Memory B cell (primary cell): ENCODE data around the gene TOM1L2.

Experiments
- ATAC-seq: fragments of 150-1000 bp; cut with Tn5 transposase; 2 replicates; pipeline ENCODE4 v1.10.0; 2021; ENCODE audit warnings: low read depth, mild to moderate bottlenecking, moderate library complexity
- DNase-seq, 2 donors: peaks; one replicate each; pipeline ENCODE4 v3.0.0; 2022; ENCODE audit warnings: low spot score in 2 of 2
- H3K27ac Mint-ChIP-seq: one replicate; pipeline ENCODE4 v1.8.0; 2022; ENCODE audit warnings: mild to moderate bottlenecking, moderate library complexity, mixed read lengths
- H3K27me3 Mint-ChIP-seq: one replicate; pipeline ENCODE4 v1.8.0; 2022; ENCODE audit warnings: mixed read lengths
- H3K36me3 Mint-ChIP-seq: one replicate; pipeline ENCODE4 v1.8.0; 2022; ENCODE audit warnings: mild to moderate bottlenecking, mixed read lengths
- H3K4me1 Mint-ChIP-seq: one replicate; pipeline ENCODE4 v1.8.0; 2022; ENCODE audit warnings: mixed read lengths
- H3K4me3 Mint-ChIP-seq: one replicate; pipeline ENCODE4 v1.8.0; 2022; ENCODE audit warnings: mild to moderate bottlenecking, moderate library complexity, mixed read lengths
- H3K9me3 Mint-ChIP-seq: one replicate; pipeline ENCODE4 v1.8.0; 2022; ENCODE audit warnings: mixed read lengths

Gene TOM1L2

GRCh38 chr17:17972126-17972951 is at the start of gene TOM1L2, which contains the start of gene DRC3:
TOM1L2 (minus strand) TSS chr17:17972400; CDS start chr17:17972313, 87 bp downstream.
DRC3 (plus strand) TSS chr17:17972862; CDS start chr17:17977599, 4,737 bp downstream.
- peak within 1 kb of the TSS; percentile 93 for H3K4me3 Mint-ChIP-seq

DNA sequence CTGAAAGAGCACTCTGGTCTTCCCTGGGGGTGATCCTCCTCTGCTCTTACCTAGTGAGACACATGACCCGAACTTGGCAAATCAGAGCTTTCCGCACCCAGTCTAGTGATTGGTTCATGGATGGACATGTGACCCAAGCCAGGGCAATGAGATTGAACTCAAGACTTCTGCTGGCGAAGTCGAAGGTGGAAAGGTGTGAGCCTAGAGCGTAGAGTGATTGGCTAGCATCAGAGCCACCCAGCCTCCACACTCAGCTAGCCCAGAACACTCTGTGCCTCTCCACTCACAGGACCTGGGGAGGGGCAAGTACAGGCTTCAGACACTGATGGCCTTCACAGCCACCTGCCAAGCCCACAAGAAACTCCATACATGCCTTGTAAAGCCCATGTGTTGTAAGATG is 49.2 kb upstream of the TOM1L2 start:
- Mint-ChIP-seq H3K4me1 (no peaks in the 10 kb centered on the region), H3K9me3 (no peaks in the 10 kb centered on the region), H3K27me3 (no peaks in the 10 kb centered on the region), H3K27ac (no peak overlapping the region), H3K4me3 (no peak overlapping the region), H3K36me3 (peaks cover 9% of the 10 kb centered on the region)
- ATAC-seq (no peak), DNase-seq (no peak)

More at GRCh38 chr17:17972126-17972951, at the start of gene TOM1L2, which contains the start of gene DRC3:
- Mint-ChIP-seq H3K4me1 (peaks cover 17% of the 10 kb centered on the region), H3K36me3 (no peaks in the 10 kb centered on the region), H3K9me3 (no peaks in the 10 kb centered on the region), H3K27me3 (no peaks in the 10 kb centered on the region), H3K27ac (peak within 1 kb of the TSS; percentile 93)
- ATAC-seq, result peak; percentile 89
- DNase-seq, result peak; percentile 97 to 99

- ATAC-seq (no peak), DNase-seq (no peak)
- Mint-ChIP-seq H3K4me1 (no peaks in the 10 kb centered on the region), H3K4me3 (no peak overlapping the region), H3K36me3 (peaks cover 9% of the 10 kb centered on the region), H3K9me3 (no peaks in the 10 kb centered on the region), H3K27ac (no peak overlapping the region), H3K27me3 (no peaks in the 10 kb centered on the region)
Observed at GRCh38 chr17:18020971-18021370, 48.8 kb upstream of the TOM1L2 start.

DNA sequence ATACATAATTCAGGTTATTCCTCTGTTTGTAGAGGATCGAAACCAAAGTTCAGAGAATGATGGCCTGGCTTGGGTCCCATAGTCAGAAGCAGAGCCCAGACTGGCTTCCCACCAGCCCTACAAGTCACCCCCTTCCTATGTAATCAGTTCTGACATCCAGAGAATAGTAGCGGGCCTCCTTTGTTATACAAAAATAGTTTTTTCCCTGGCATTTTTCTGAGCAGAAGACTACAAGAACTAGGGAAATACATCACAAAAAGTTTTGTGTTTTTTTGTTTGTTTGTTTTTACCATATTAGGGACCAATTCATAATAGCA is 47.6 kb upstream of the TOM1L2 start:
- Mint-ChIP-seq H3K4me3 (no peak overlapping the region), H3K27me3 (no peaks in the 10 kb centered on the region), H3K9me3 (no peaks in the 10 kb centered on the region), H3K4me1 (no peaks in the 10 kb centered on the region), H3K36me3 (peaks cover 7% of the 10 kb centered on the region), H3K27ac (no peak overlapping the region)
- no peak for DNase-seq
- ATAC-seq, result no peak

GRCh38 chr17:18018411-18018921 is 46.3 kb upstream of the TOM1L2 start:
- Mint-ChIP-seq H3K27me3 (no peaks in the 10 kb centered on the region), H3K4me3 (no peak overlapping the region), H3K4me1 (no peaks in the 10 kb centered on the region), H3K36me3 (peaks cover 7% of the 10 kb centered on the region), H3K9me3 (no peaks in the 10 kb centered on the region), H3K27ac (no peak overlapping the region)
- DNase-seq, result no peak
- no peak for ATAC-seq

GRCh38 chr17:18017958-18018357 is 45.8 kb upstream of the TOM1L2 start:
- H3K4me1 Mint-ChIP-seq, result no peaks in the 10 kb centered on the region
- peaks cover 12% of the 10 kb centered on the region for H3K36me3 Mint-ChIP-seq
- no peak overlapping the region for H3K27ac Mint-ChIP-seq
- no peaks in the 10 kb centered on the region for H3K27me3 Mint-ChIP-seq
- ATAC-seq (no peak), DNase-seq (no peak)
- H3K4me3 Mint-ChIP-seq, result no peak overlapping the region
- no peaks in the 10 kb centered on the region for H3K9me3 Mint-ChIP-seq

DNA sequence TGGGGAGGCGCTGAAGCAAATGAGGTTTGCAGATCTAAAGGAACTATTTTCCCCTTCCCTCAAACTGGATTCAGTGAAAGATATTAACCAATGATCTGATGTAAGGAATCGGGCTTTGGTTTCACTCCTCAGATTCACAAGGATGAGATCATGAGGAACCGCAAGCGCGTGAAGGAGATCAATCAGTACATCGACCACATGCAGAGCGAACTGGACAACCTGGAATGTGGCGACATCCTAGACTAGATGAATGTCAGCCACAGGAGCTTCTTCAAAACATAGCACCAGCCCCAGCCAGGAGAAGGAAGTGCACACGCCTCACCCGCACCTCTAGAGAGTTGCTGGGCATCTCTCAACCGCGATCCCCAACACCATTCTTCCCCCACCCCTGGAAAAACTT is 44.2 kb upstream of the TOM1L2 start:
- Mint-ChIP-seq H3K27ac (no peak overlapping the region), H3K9me3 (no peaks in the 10 kb centered on the region), H3K27me3 (no peaks in the 10 kb centered on the region), H3K4me1 (no peaks in the 10 kb centered on the region), H3K36me3 (peaks cover 17% of the 10 kb centered on the region), H3K4me3 (no peak overlapping the region)
- ATAC-seq (no peak), DNase-seq (no peak)

DNA sequence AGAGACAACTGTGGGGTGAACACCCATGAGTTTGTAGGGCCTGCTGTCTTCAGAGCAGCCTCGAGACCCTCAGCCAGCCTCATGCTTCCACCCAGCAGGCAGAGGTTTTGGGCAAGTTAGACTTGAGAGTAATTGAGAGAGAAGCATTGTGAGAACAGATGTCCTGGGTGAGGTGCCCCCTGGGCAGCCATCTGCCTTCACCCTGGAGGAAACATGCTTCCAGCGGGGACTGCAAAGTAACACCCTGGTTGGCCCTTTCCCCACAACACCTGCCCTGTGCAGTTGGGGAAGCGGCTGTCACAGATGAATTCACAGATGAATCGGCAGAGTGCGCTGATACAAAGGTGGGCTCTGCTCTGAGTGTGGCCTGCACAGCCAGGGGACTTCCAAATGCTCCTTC is 43.4 kb upstream of the TOM1L2 start:
- H3K9me3 Mint-ChIP-seq, result no peaks in the 10 kb centered on the region
- DNase-seq (no peak), ATAC-seq (no peak)
- peaks cover 20% of the 10 kb centered on the region for H3K36me3 Mint-ChIP-seq
- H3K4me3 Mint-ChIP-seq, result no peak overlapping the region
- no peaks in the 10 kb centered on the region for H3K4me1 Mint-ChIP-seq
- H3K27me3 Mint-ChIP-seq, result no peaks in the 10 kb centered on the region
- H3K27ac Mint-ChIP-seq, result no peak overlapping the region

- DNase-seq, result no peak
- ATAC-seq, result no peak
- H3K27ac Mint-ChIP-seq, result no peak overlapping the region
- no peaks in the 10 kb centered on the region for H3K4me1 Mint-ChIP-seq
- H3K4me3 Mint-ChIP-seq, result no peak overlapping the region
- H3K9me3 Mint-ChIP-seq, result no peaks in the 10 kb centered on the region
- no peaks in the 10 kb centered on the region for H3K27me3 Mint-ChIP-seq
- H3K36me3 Mint-ChIP-seq, result peaks cover 29% of the 10 kb centered on the region
Observed at GRCh38 chr17:18014006-18014405, 41.8 kb upstream of the TOM1L2 start.

GRCh38 chr17:18011286-18011685 is 39.1 kb upstream of the TOM1L2 start:
- H3K4me3 Mint-ChIP-seq, result no peak overlapping the region
- no peaks in the 10 kb centered on the region for H3K9me3 Mint-ChIP-seq
- ATAC-seq (no peak), DNase-seq (no peak)
- H3K36me3 Mint-ChIP-seq, result peaks cover 36% of the 10 kb centered on the region
- H3K4me1 Mint-ChIP-seq, result no peaks in the 10 kb centered on the region
- no peak overlapping the region for H3K27ac Mint-ChIP-seq
- H3K27me3 Mint-ChIP-seq, result no peaks in the 10 kb centered on the region

GRCh38 chr17:18009609-18010420 is 37.6 kb upstream of the TOM1L2 start:
- no peaks in the 10 kb centered on the region for H3K4me1 Mint-ChIP-seq
- no peak overlapping the region for H3K27ac Mint-ChIP-seq
- no peaks in the 10 kb centered on the region for H3K27me3 Mint-ChIP-seq
- peaks cover 36% of the 10 kb centered on the region for H3K36me3 Mint-ChIP-seq
- no peak for ATAC-seq
- no peaks in the 10 kb centered on the region for H3K9me3 Mint-ChIP-seq
- H3K4me3 Mint-ChIP-seq, result no peak overlapping the region
- no peak for DNase-seq

DNA sequence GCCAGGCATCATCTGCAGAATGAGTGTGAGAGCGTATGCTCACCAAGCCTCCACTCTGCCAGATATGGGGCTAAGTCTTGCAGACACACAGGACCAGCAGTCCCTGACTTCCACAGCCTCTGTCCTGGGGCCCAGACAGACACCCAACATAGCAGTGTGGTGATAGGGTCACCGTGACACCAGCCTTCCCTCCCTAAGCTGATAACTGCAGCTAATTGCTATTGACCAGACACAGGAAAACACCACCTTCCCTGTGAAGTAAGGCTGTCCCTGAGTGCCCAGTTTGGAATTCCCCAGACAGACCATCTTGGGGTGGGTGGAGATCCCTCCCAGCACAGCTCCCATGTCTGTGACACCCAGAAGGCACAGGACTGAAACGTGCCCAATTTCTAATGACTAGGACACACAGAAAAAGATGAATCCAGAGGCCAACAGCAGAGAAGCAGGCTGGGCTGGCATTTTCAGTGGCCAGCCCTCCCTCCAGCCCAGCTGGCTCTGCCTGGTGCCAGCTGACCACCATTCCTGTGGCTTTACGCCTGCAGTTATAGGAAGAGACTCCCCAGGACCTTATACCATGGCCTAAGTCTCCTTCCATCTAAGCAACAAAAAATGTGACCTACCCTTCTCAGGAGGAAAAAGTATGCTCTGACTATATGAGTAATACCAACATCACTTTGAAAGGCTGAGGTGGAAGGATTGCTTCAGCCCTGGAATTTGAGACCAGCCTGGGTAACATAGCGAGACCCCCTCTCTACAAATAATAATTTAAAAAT is 36.5 kb upstream of the TOM1L2 start:
- DNase-seq, result no peak
- H3K4me1 Mint-ChIP-seq, result no peaks in the 10 kb centered on the region
- H3K4me3 Mint-ChIP-seq, result no peak overlapping the region
- H3K27me3 Mint-ChIP-seq, result no peaks in the 10 kb centered on the region
- no peak overlapping the region for H3K27ac Mint-ChIP-seq
- no peak for ATAC-seq
- no peaks in the 10 kb centered on the region for H3K9me3 Mint-ChIP-seq
- H3K36me3 Mint-ChIP-seq, result peaks cover 36% of the 10 kb centered on the region

DNA sequence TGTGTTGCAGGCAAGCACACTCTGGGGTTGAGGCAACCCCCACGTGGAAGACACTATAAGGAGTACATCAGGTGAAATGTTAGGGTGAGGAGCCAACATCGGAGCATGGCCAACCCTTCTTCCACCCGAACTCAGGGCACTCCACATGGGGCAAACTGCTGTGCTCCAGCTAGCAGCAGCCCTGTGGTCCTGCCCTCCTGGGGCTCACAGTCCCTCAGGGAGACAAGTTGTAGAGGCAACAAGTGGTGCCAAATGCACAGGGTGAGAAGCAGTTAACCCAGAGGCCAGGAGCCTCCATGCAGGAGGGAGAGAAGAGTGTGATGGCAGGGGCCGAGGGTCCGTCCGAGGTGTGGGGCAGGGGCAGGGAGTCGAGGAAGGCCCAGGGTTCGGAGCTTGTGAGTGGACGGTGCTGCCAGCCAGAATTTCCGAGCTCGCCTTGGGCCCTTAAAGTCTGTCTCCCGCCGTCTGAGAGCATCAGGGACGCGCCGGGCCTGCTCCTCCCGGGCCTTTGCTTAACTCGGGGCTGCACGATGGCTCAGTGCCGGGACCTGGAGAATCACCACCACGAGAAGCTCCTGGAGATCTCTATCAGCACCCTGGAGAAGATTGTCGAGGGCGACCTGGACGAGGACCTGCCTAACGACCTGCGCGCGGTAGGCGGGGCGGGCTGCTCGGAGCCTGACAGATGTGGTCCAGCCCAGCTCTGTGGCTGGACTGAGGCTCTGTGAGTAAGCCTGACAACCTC is 34.5 kb upstream of the TOM1L2 start:
- H3K27ac Mint-ChIP-seq, result no peak overlapping the region
- H3K9me3 Mint-ChIP-seq, result no peaks in the 10 kb centered on the region
- peaks cover 25% of the 10 kb centered on the region for H3K36me3 Mint-ChIP-seq
- no peaks in the 10 kb centered on the region for H3K27me3 Mint-ChIP-seq
- peaks cover 3% of the 10 kb centered on the region for H3K4me1 Mint-ChIP-seq
- H3K4me3 Mint-ChIP-seq, result no peak overlapping the region
- DNase-seq (no peak), ATAC-seq (no peak)
